Measurements from ENCODE around the gene CYBA.

DNA sequence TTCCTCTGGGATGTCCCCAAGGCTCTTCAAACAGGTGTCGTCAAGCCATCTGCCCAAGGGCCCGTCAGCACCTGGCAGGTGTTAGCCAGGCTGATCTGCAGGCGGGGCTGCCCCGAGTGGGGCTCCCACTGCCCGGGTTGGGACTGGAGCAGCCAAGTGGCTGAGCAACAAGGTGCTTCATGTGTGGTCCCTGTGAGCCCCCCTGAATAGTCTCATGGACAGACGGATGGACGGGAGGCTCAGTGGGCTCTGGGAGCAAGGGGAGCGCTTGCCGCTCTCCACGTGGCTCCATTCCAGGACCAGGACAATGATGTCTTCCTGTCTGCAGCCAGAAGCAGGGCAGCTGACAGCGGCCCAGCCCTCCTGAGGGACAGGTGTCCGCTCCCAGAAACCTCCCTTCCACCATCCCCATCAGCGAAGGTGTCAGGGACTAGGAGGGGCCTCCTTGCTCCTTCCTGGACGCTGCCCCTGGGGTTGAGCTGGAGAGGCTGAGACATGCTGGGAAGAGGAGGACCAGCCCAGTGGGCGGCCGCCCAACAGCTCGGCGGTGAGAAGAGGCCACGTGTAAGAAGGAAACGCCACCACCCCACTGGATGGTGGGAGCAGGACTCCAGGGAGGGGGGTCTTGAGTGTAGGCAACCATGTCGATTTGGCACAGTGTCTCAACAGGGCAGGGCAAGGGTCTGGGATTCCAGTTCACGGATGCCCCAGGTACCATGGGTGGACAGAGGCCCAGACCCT, 25.8 kb upstream of the CYBA start:
- TF ChIP-seq, protein P1, sequence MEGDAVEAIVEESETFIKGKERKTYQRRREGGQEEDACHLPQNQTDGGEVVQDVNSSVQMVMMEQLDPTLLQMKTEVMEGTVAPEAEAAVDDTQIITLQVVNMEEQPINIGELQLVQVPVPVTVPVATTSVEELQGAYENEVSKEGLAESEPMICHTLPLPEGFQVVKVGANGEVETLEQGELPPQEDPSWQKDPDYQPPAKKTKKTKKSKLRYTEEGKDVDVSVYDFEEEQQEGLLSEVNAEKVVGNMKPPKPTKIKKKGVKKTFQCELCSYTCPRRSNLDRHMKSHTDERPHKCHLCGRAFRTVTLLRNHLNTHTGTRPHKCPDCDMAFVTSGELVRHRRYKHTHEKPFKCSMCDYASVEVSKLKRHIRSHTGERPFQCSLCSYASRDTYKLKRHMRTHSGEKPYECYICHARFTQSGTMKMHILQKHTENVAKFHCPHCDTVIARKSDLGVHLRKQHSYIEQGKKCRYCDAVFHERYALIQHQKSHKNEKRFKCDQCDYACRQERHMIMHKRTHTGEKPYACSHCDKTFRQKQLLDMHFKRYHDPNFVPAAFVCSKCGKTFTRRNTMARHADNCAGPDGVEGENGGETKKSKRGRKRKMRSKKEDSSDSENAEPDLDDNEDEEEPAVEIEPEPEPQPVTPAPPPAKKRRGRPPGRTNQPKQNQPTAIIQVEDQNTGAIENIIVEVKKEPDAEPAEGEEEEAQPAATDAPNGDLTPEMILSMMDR (IDR thresholded peaks at IDR 0.05): no peak
- TF ChIP-seq POLR2A (IDR thresholded peaks at IDR 0.05): no peak
